Keratinocyte (primary cell): ENCODE results near the gene METTL25B. TPM values are rescaled to one million over a fixed set of nuclear protein-coding genes. Genes with fewer than 3 reads are reported as not detected.

Experiments
- DNase-seq: peaks from one replicate; pipeline ENCODE4 v3.0.0-alpha.2; 2011; ENCODE audit warnings: low read depth, missing footprints, low spot score
- FAIRE-seq: peaks from 2 replicates; lab custom pipeline; 2011; peaks lifted over from hg19 to GRCh38; lab: Jason Lieb, UNC
- H2AFZ ChIP-seq: 2 replicates; pipeline ENCODE4 v1.6.0; 2012; ENCODE audit warnings: low read length, control low read depth, inconsistent platforms; ENCODE audit not compliant: control insufficient read depth
- H3K27ac ChIP-seq: 2 replicates; pipeline ENCODE4 v1.5.1; 2011; ENCODE audit warnings: low read length; ENCODE audit not compliant: control insufficient read depth, insufficient read depth
- H3K27me3 ChIP-seq: 3 replicates; pipeline ENCODE4 v1.6.0; 2011; ENCODE audit warnings: low read length; ENCODE audit not compliant: control insufficient read depth, insufficient read depth; ENCODE audit errors: extremely low read depth
- H3K36me3 ChIP-seq, 2 experiments: 2 replicates in 1 of 2; 3 replicates in 1 of 2; pipeline ENCODE4 v1.5.1; 2011; ENCODE audit warnings: low read length in 2 of 2, mild to moderate bottlenecking in 1 of 2; ENCODE audit not compliant: control insufficient read depth in 2 of 2, insufficient read depth in 2 of 2; ENCODE audit errors: extremely low read depth in 1 of 2
- H3K4me1 ChIP-seq: 3 replicates; pipeline ENCODE4 v1.5.1; 2011; ENCODE audit warnings: low read length; ENCODE audit not compliant: control insufficient read depth, insufficient read depth; ENCODE audit errors: extremely low read depth
- H3K4me2 ChIP-seq: 3 replicates; pipeline ENCODE4 v1.6.0; 2011; ENCODE audit warnings: low read depth, low read length; ENCODE audit not compliant: control insufficient read depth, insufficient read depth; ENCODE audit errors: extremely low read depth
- H3K4me3 ChIP-seq, 3 experiments: fragments of 200-600 bp in 1 of 3; sonication (generic) in 1 of 3; 2 replicates in 2 of 3; 3 replicates in 1 of 3; pipeline ENCODE4 v1.5.1; 2011 to 2016; ENCODE audit warnings: low read length in 3 of 3, mild to moderate bottlenecking in 3 of 3, control low read depth in 2 of 3, inconsistent platforms in 1 of 3, low read depth in 1 of 3, mixed read lengths in 1 of 3, mixed run types in 1 of 3, moderate library complexity in 1 of 3; ENCODE audit not compliant: control insufficient read depth in 2 of 3, insufficient read depth in 2 of 3; ENCODE audit errors: extremely low read depth in 1 of 3
- H3K79me2 ChIP-seq: 2 replicates; pipeline ENCODE4 v1.6.0; 2012; ENCODE audit warnings: low read length; ENCODE audit not compliant: control insufficient read depth, insufficient read depth
- H3K9ac ChIP-seq: 3 replicates; pipeline ENCODE4 v1.6.0; 2011; ENCODE audit warnings: low read length; ENCODE audit not compliant: control insufficient read depth, insufficient read depth; ENCODE audit errors: extremely low read depth
- H3K9me1 ChIP-seq: 3 replicates; pipeline ENCODE4 v1.6.0; 2011; ENCODE audit warnings: low read length; ENCODE audit not compliant: control insufficient read depth, insufficient read depth; ENCODE audit errors: extremely low read depth
- H3K9me3 ChIP-seq: 2 replicates; pipeline ENCODE4 v1.5.1; 2012; ENCODE audit warnings: low read depth, low read length; ENCODE audit not compliant: control insufficient read depth
- H4K20me1 ChIP-seq: 3 replicates; pipeline ENCODE4 v1.6.0; 2011; ENCODE audit warnings: low read length; ENCODE audit not compliant: control insufficient read depth, insufficient read depth; ENCODE audit errors: extremely low read depth
- CTCF ChIP-seq, 3 experiments: IDR thresholded peaks in 1 of 3; conservative IDR thresholded peaks in 1 of 3; optimal IDR thresholded peaks in 1 of 3; 2 replicates in 2 of 3; 3 replicates in 1 of 3; pipeline versions ENCODE3 to v1.5.1; 2011; ENCODE audit warnings: low read length in 3 of 3, mild to moderate bottlenecking in 3 of 3, moderate library complexity in 2 of 3, control low read depth in 1 of 3, inconsistent platforms in 1 of 3; ENCODE audit not compliant: insufficient read depth in 2 of 3; ENCODE audit errors: extremely low read depth in 1 of 3
- EZH2 ChIP-seq: IDR thresholded peaks from one replicate; pipeline ENCODE4 v1.6.1; 2012; ENCODE audit warnings: inconsistent platforms, mild to moderate bottlenecking, low read length, moderate library complexity
- dilution Hi-C: fragments of 300-500 bp; cut with MboI; formaldehyde crosslinking; loops from one replicate; pipeline ENCODE4 v1.7.0; 2020; ENCODE audit warnings: low sequenced_read_pairs; ENCODE audit not compliant: extremely low pct_ligation_motif_present
- polyA plus RNA-seq, 5 experiments: library from polyadenylated mRNA; depleted of rRNA in 3 of 5; stranded (reverse) in 3 of 5; stranded (forward) in 1 of 5; unstranded in 1 of 5; fragments of >200 nt; gene quantifications; 1 replicate in 1 of 5; 2 replicates in 3 of 5; 3 replicates in 1 of 5; pipeline versions ENCODE4 v1.2.1 to v1.2.3, GENCODE V29; 2011 to 2012; ENCODE audit warnings: missing spikeins in 2 of 5, low read depth in 1 of 5, low replicate concordance in 1 of 5

Gene METTL25B
- polyA plus RNA-seq, 1 donor (not counting 4 experiments of a cell fraction or from before 2014, with no cell fraction given): 6.0 TPM

GRCh38 chr1:156698995-156699394, 29.3 kb upstream of the METTL25B start:
- Histone ChIP-seq H3K4me3 (no peak overlapping the region), H3K36me3 (no peaks in the 10 kb centered on the region), H3K4me1 (peaks cover 4% of the 10 kb centered on the region), H3K27me3 (no peaks in the 10 kb centered on the region), H3K79me2 (no peaks in the 10 kb centered on the region), H3K27ac (no peak overlapping the region), H3K4me2 (no peak overlapping the region), H4K20me1 (no peaks in the 10 kb centered on the region), H3K9me3 (no peaks in the 10 kb centered on the region), H3K9ac (no peak overlapping the region), H2AFZ (no peak overlapping the region), H3K9me1 (no peaks in the 10 kb centered on the region)
- dilution Hi-C loops: no loop called here
- DNase-seq (no peak), FAIRE-seq (no peak)
- no peak for TF ChIP-seq CTCF (optimal IDR thresholded peaks at IDR 0.05 in 1 of 3, IDR thresholded peaks at IDR 0.05 in 1 of 3, conservative IDR thresholded peaks at IDR 0.05 in 1 of 3; ENCODE audit: extremely low read depth in 1 of 3, insufficient read depth in 2 of 3, low read length in 3 of 3)
- TF ChIP-seq EZH2: no peak

- TF ChIP-seq EZH2: no peak
- no peak for TF ChIP-seq CTCF (optimal IDR thresholded peaks at IDR 0.05 in 1 of 3, IDR thresholded peaks at IDR 0.05 in 1 of 3, conservative IDR thresholded peaks at IDR 0.05 in 1 of 3; ENCODE audit: extremely low read depth in 1 of 3, insufficient read depth in 2 of 3, low read length in 3 of 3)
- Histone ChIP-seq H3K9me1 (no peaks in the 10 kb centered on the region), H3K27me3 (peaks cover 4% of the 10 kb centered on the region), H3K4me3 (no peak overlapping the region), H3K27ac (no peak overlapping the region), H3K79me2 (no peaks in the 10 kb centered on the region), H3K9ac (no peak overlapping the region), H3K4me1 (peaks cover 10% of the 10 kb centered on the region), H2AFZ (no peak overlapping the region), H3K9me3 (no peaks in the 10 kb centered on the region), H3K36me3 (no peaks in the 10 kb centered on the region), H3K4me2 (no peak overlapping the region), H4K20me1 (no peaks in the 10 kb centered on the region)
- no peak for DNase-seq
- no peak for FAIRE-seq
- dilution Hi-C loops: no loop called here
These were observed 27.3 kb upstream of the METTL25B start for GRCh38 chr1:156700736-156701531.
